Activated T-cell treated with anti-CD3 and anti-CD28 coated beads for 24 hours (primary cell): ENCODE results near the gene EIF2S3.
"Not testable (repeated sequence)": the region's sequence is repeated elsewhere in the genome, so short reads cannot be mapped to it uniquely, and the experiment has no call there.

Source experiments
- DNase-seq: peaks from one replicate; pipeline ENCODE4 v3.0.0-alpha.2; 2020; ENCODE audit warnings: low read depth

Gene EIF2S3

GRCh38 chrX:24054182-24055042 lies at the start of gene EIF2S3:
TSS of gene EIF2S3 (plus strand) at chrX:24054956. CDS start at chrX:24054969, 13 bp downstream.
- peak; percentile 73 for DNase-seq

- DNase-seq: no peak
These were observed 49.7 kb upstream of the EIF2S3 start for GRCh38 chrX:24005028-24005427.

DNA sequence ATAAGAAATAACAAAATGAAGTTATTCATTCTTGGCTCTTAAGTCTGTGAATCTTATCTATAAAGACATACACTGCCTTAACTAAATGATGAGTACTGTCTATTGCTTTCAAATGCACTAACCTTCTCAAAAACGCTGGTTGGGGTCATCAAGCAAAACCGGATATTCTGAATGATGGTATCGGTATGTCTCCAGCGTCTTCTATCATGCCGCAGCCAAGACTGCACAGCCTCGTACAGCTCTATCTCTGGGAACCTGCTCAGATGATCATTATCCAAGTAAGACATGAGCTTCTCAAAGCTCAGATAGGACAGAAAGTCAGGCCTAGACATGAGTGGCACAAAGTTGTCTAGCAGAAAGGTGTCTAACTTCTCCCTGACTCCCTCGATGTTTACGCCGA lies 48.9 kb upstream of the EIF2S3 start:
- no peak for DNase-seq

DNA sequence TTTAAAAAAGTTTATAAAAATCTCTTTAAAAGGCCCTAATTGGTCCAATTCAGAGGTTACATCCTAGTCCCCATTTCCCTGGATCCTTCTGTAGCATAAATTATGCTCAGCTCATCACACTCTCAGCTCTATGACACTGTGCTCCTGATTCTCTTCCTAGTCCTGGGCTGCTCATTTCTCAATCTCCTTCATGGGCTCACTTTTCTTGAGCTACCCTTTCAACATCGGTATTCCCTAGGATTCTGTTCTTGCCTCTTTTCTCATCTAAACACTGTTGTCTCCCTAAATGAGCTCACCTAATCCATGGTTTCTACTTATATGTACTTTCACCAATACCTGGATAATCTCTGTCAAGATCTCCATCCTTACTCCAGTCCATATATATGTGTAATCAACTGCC lies 42.5 kb upstream of the EIF2S3 start:
- DNase-seq: no peak

- peak; percentile 30 for DNase-seq
These were observed 40.3 kb upstream of the EIF2S3 start for GRCh38 chrX:24014388-24015018.

DNA sequence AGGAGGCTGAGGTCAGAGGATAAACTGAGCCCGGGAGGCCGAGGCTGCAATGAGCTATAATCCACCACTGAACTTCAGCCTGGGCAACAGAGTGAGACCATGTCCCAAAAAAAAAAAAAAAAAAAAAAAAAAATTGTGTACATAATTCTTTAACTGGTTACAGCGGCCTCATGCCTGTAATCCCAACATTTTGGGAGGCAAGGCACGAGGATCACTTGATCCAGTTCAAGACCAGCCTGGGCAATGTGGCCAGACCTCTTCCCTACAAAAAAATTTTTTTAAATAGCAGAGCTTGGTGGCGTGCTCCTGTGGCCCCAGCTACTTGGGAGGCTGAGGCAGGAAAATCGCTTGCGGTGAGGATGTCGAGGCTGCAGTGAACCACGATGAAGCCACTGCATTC lies 37.1 kb upstream of the EIF2S3 start:
- DNase-seq: no peak

GRCh38 chrX:24018809-24019208 lies 35.9 kb upstream of the EIF2S3 start:
- no peak for DNase-seq

- DNase-seq: no peak
These were observed 35.3 kb upstream of the EIF2S3 start for GRCh38 chrX:24019448-24019847.

DNA sequence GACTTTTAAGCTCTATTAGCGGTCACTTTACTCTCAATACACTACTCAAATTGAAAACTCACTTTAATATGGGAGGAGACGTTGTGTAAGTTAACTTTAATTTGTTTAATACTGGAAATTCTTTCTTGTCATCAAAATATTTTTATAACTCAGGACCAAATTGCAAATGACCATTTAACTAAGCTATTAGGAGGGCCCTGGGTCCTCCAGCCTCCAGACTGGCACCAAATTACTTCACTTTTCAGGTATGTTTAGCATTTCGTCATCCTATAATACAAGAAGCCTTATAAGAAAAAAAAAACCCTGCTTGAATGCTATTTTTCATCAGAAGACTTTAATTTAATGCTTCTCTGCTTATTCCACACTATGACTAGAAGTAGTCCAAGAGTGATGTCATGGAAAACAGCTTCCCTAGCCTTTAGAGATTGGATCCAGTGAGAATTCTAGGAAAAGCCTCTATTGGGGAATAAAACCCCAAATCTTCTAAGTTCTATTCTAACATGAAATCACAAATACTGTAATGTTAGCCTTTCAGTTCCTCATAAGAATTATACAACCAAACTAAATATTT lies 34.4 kb upstream of the EIF2S3 start:
- no peak for DNase-seq

DNA sequence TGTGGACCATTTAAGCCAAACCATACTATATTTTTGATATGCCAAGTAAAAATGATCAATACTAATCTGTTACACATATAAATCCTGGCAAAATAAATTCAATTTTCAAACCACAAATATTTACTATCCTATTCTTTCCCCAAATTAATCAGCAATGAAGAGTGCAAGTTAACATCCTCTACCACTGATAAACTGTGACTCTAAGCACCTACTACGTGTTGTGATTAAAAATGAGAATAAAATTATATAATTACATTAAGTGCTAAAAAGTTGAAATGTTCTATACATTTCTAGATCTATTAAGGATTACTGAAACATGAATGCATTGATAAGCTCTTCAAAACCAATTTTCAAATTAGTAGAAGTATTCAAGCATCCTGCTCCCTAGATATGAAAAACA lies 31.2 kb upstream of the EIF2S3 start:
- DNase-seq: no peak

GRCh38 chrX:24023972-24024669 lies 30.6 kb upstream of the EIF2S3 start:
- DNase-seq: no peak

- DNase-seq: peak; percentile 71
These were observed 29.7 kb upstream of the EIF2S3 start for GRCh38 chrX:24024819-24025740.

DNA sequence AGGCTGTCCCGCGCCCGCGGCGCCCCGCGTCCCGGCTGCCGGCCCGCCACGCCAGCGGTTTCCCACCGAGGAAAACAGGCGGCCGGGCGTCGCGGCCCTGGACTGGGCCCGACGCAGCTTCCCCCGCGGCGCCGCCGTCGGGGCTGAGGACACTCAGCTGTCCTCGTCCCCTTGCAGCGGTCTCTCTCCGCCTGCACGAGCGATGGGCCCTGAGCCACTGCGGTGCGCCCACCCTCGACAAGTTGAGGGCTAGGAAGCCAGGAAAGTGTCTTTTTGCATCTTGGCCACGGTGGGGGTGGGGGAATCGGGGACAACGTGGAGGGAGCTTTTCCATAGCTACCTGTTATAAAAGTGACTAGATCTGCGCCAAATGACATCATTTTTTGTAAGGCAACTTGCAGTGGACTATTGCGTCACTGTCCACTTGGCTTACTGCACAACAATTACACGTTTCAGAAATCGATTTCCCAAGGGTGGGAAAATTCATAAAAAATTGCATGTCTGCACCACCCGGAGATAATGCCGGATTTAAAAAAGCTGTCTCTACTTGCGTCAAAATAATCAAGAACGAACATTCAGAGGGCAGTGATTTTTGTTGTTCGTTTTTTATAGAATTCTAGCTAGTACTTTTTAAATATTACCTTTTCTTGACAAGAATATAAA lies 28.9 kb upstream of the EIF2S3 start:
- no peak for DNase-seq

- no peak for DNase-seq
These were observed 28.3 kb upstream of the EIF2S3 start for GRCh38 chrX:24026432-24026831.

- no peak for DNase-seq
These were observed 27.7 kb upstream of the EIF2S3 start, which contains the start of gene KLHL15 for GRCh38 chrX:24027086-24027485. TSS of gene KLHL15 (minus strand) at chrX:24027186. CDS start at chrX:24006693, 20,493 bp downstream.

GRCh38 chrX:24027985-24028384 lies 26.8 kb upstream of the EIF2S3 start:
- no peak for DNase-seq

DNA sequence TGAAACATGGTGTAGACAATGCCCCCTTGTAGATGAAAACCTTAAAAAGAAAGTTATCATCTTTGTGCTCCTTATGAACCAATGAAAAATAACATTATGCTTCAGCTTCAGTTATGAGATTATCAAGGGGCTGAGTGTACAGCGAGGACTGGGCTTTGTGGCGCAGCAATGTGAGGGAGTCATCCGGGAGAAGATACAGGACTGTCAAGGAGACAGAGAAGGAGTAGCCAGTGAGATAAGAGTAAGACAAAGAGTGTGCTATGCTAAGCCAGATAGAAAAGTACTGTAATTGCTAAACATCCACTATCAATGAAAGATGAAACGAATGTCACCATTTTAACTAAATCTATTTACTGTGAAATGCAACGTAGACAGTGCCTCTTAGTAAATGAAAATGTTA lies 24.2 kb upstream of the EIF2S3 start:
- DNase-seq: no peak

GRCh38 chrX:24034485-24034884 lies 20.3 kb upstream of the EIF2S3 start:
- DNase-seq: no peak

- DNase-seq: no peak
These were observed 17.0 kb upstream of the EIF2S3 start for GRCh38 chrX:24037729-24038128.

DNA sequence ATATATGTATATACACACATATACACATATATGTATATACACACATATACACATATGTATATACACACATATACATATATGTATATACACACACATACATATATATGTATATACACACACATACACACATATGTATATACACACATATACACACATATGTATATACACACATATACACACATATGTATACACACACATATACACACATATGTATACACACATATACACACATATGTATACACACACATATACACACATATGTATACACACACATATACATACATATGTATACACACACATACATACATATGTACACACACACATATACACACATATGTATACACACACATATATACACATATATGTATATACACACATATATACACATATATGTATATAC lies 8.7 kb upstream of the EIF2S3 start:
- not testable (repeated sequence) for DNase-seq

- not testable (repeated sequence) for DNase-seq
These were observed 5.1 kb upstream of the EIF2S3 start for GRCh38 chrX:24049643-24050042.
